Mesodermal cell (in vitro differentiated cells): ENCODE measurements around the gene AP1M1.

Experiments
- H3K27ac ChIP-seq: 2 replicates; pipeline ENCODE4 v1.7.0; 2013; ENCODE audit warnings: mild to moderate bottlenecking, low read depth, low read length, moderate library complexity; ENCODE audit not compliant: severe bottlenecking
- H3K36me3 ChIP-seq: 2 replicates; pipeline ENCODE4 v1.7.1; 2013; ENCODE audit warnings: mild to moderate bottlenecking, low read length, moderate library complexity; ENCODE audit not compliant: control insufficient read depth, insufficient read depth
- H3K4me1 ChIP-seq: one replicate; pipeline ENCODE4 v1.7.1; 2013; ENCODE audit warnings: mild to moderate bottlenecking, low read length; ENCODE audit not compliant: insufficient read depth, control insufficient read depth, poor library complexity, severe bottlenecking
- H3K4me3 ChIP-seq: 2 replicates; pipeline ENCODE4 v1.7.0; 2013; ENCODE audit warnings: low read length, control low read depth, mild to moderate bottlenecking; ENCODE audit not compliant: insufficient read depth, poor library complexity, severe bottlenecking; ENCODE audit errors: extremely low read depth
- H3K9me3 ChIP-seq: 2 replicates; pipeline ENCODE4 v1.7.1; 2013; ENCODE audit warnings: mild to moderate bottlenecking, low read length, moderate library complexity; ENCODE audit not compliant: control insufficient read depth
- WGBS, 2 experiments: methylation state at CpG; one replicate each; pipeline ENCODE4 v1.1.5; 2013; ENCODE audit warnings: missing lambda C conversion rate in 2 of 2; ENCODE audit not compliant: insufficient coverage in 2 of 2; 5-methylcytosine and 5-hydroxymethylcytosine counted together

Gene AP1M1

GRCh38 chr19:16207490-16208025 is 9.8 kb downstream of the AP1M1 start:
- no peak overlapping the region for H3K27ac ChIP-seq
- H3K4me1 ChIP-seq: no peaks in the 10 kb centered on the region
- H3K9me3 ChIP-seq: no peaks in the 10 kb centered on the region
- H3K36me3 ChIP-seq: peaks cover 94% of the 10 kb centered on the region
- no peak overlapping the region for H3K4me3 ChIP-seq
- 94 to 96% methylated on average over 10 of the region's 12 CpGs for WGBS, 2 experiments

GRCh38 chr19:16208064-16208759 is 10.5 kb downstream of the AP1M1 start:
- 93 to 96% methylated on average over 20 to 21 of the region's 21 CpGs for WGBS, 2 experiments
- Histone ChIP-seq H3K27ac (no peak overlapping the region), H3K4me3 (no peak overlapping the region), H3K4me1 (no peaks in the 10 kb centered on the region), H3K36me3 (peaks cover 92% of the 10 kb centered on the region), H3K9me3 (no peaks in the 10 kb centered on the region)

- Histone ChIP-seq H3K9me3 (no peaks in the 10 kb centered on the region), H3K4me1 (no peaks in the 10 kb centered on the region), H3K27ac (no peak overlapping the region), H3K36me3 (peaks cover 91% of the 10 kb centered on the region), H3K4me3 (no peak overlapping the region)
- WGBS, 2 experiments: 94 to 97% methylated on average over 22 to 24 of the region's 29 CpGs
Measured at GRCh38 chr19:16208847-16209665, 11.3 kb downstream of the AP1M1 start.

- H3K4me1 ChIP-seq: no peaks in the 10 kb centered on the region
- WGBS, 2 experiments: 100% methylated on average over 2 of the region's 4 CpGs
- no peaks in the 10 kb centered on the region for H3K9me3 ChIP-seq
- no peak overlapping the region for H3K27ac ChIP-seq
- peaks cover 91% of the 10 kb centered on the region for H3K36me3 ChIP-seq
- no peak overlapping the region for H3K4me3 ChIP-seq
Measured at GRCh38 chr19:16210168-16210567, 12.5 kb downstream of the AP1M1 start.

GRCh38 chr19:16213076-16213475 is 15.4 kb downstream of the AP1M1 start:
- no peak overlapping the region for H3K4me3 ChIP-seq
- no peak overlapping the region for H3K27ac ChIP-seq
- H3K9me3 ChIP-seq: no peaks in the 10 kb centered on the region
- H3K4me1 ChIP-seq: no peaks in the 10 kb centered on the region
- H3K36me3 ChIP-seq: peaks cover 91% of the 10 kb centered on the region

- Histone ChIP-seq H3K4me1 (no peaks in the 10 kb centered on the region), H3K36me3 (peaks cover 91% of the 10 kb centered on the region), H3K4me3 (no peak overlapping the region), H3K27ac (no peak overlapping the region), H3K9me3 (peaks cover 32% of the 10 kb centered on the region)
- WGBS, 2 experiments: 96 to 97% methylated on average over 12 to 13 of the region's 13 CpGs
Measured at GRCh38 chr19:16216744-16217670, 19.3 kb downstream of the AP1M1 start.

GRCh38 chr19:16217716-16218451 is 20.2 kb downstream of the AP1M1 start:
- H3K4me1 ChIP-seq: no peaks in the 10 kb centered on the region
- H3K27ac ChIP-seq: no peak overlapping the region
- no peak overlapping the region for H3K4me3 ChIP-seq
- H3K36me3 ChIP-seq: peaks cover 94% of the 10 kb centered on the region
- 95 to 99% methylated on average over 15 to 16 of the region's 16 CpGs for WGBS, 2 experiments
- peaks cover 32% of the 10 kb centered on the region for H3K9me3 ChIP-seq

- Histone ChIP-seq H3K4me3 (no peak overlapping the region), H3K4me1 (no peaks in the 10 kb centered on the region), H3K36me3 (peaks cover 93% of the 10 kb centered on the region), H3K9me3 (peaks cover 32% of the 10 kb centered on the region), H3K27ac (no peak overlapping the region)
- WGBS, 2 experiments: no CpG with 5 or more reads among the region's 2 CpGs
Measured at GRCh38 chr19:16218851-16219250, 21.1 kb downstream of the AP1M1 start.

- WGBS, 2 experiments: 90% methylated on average over 2 of the region's 3 CpGs
- H3K4me1 ChIP-seq: no peaks in the 10 kb centered on the region
- H3K27ac ChIP-seq: no peak overlapping the region
- peaks cover 98% of the 10 kb centered on the region for H3K36me3 ChIP-seq
- H3K4me3 ChIP-seq: no peak overlapping the region
- peaks cover 32% of the 10 kb centered on the region for H3K9me3 ChIP-seq
Measured at GRCh38 chr19:16222806-16223205, 25.1 kb downstream of the AP1M1 start.

GRCh38 chr19:16223746-16224145 is 26.0 kb downstream of the AP1M1 start:
- Histone ChIP-seq H3K36me3 (peaks cover 97% of the 10 kb centered on the region), H3K4me1 (no peaks in the 10 kb centered on the region), H3K4me3 (no peak overlapping the region), H3K27ac (no peak overlapping the region), H3K9me3 (peaks cover 31% of the 10 kb centered on the region)
- WGBS, 2 experiments: 87 to 90% methylated on average over 15 of the region's 15 CpGs
